MM.1S (cell line): Measurements from ENCODE around the gene CDK5RAP2.

Experiments used
- DNase-seq: peaks from one replicate; pipeline ENCODE4 v3.0.0-alpha.2; 2015
- H2AFZ ChIP-seq: fragments of 300-600 bp; sonication (generic); 2 replicates; pipeline ENCODE4 v1.6.0; 2016; ENCODE audit warnings: antibody characterized with exemption, low read length
- H3F3A ChIP-seq: fragments of 300-600 bp; sonication (generic); 2 replicates; pipeline ENCODE4 v1.6.1; 2016; ENCODE audit warnings: mild to moderate bottlenecking, antibody characterized with exemption, low read length, moderate library complexity, mixed read lengths; ENCODE audit not compliant: insufficient read depth
- H3K27ac ChIP-seq: fragments of 300-600 bp; sonication (generic); 2 replicates; pipeline ENCODE4 v1.5.1; 2016; ENCODE audit warnings: mild to moderate bottlenecking, low read length
- H3K27me3 ChIP-seq: fragments of 300-600 bp; sonication (generic); replicated peaks from 2 replicates; pipeline ENCODE4 v1.6.0; 2016; ENCODE audit warnings: low read length; ENCODE audit not compliant: insufficient read depth
- H3K36me3 ChIP-seq: fragments of 300-600 bp; sonication (generic); replicated peaks from 2 replicates; pipeline ENCODE4 v1.6.1; 2016; ENCODE audit warnings: mild to moderate bottlenecking, low read length, mixed read lengths; ENCODE audit not compliant: insufficient read depth
- H3K4me1 ChIP-seq: fragments of 300-600 bp; sonication (generic); 2 replicates; pipeline ENCODE4 v1.6.1; 2016; ENCODE audit warnings: low read length, mixed read lengths
- H3K4me2 ChIP-seq: fragments of 300-600 bp; sonication (generic); 2 replicates; pipeline ENCODE4 v1.6.0; 2016; ENCODE audit warnings: low read depth, low read length
- H3K4me3 ChIP-seq: fragments of 300-600 bp; sonication (generic); 2 replicates; pipeline ENCODE4 v1.5.1; 2016; ENCODE audit warnings: low read length, mixed read lengths
- H3K79me2 ChIP-seq: fragments of 300-600 bp; sonication (generic); 2 replicates; pipeline ENCODE4 v1.6.1; 2016; ENCODE audit warnings: mixed run types, low read length, mixed read lengths
- H3K9ac ChIP-seq: fragments of 300-600 bp; sonication (generic); 2 replicates; pipeline ENCODE4 v1.6.1; 2016; ENCODE audit warnings: low read length, mixed read lengths
- H3K9me2 ChIP-seq: fragments of 300-600 bp; sonication (generic); replicated peaks from 2 replicates; pipeline ENCODE4 v1.6.1; 2016; ENCODE audit warnings: mild to moderate bottlenecking, low read length, mixed read lengths; ENCODE audit not compliant: insufficient read depth
- H3K9me3 ChIP-seq: fragments of 300-600 bp; sonication (generic); replicated peaks from 2 replicates; pipeline ENCODE4 v1.6.1; 2016; ENCODE audit warnings: mild to moderate bottlenecking, low read length, mixed read lengths; ENCODE audit not compliant: insufficient read depth
- H4K20me1 ChIP-seq: fragments of 300-600 bp; sonication (generic); 2 replicates; pipeline ENCODE4 v1.6.1; 2016; ENCODE audit warnings: mild to moderate bottlenecking, low read length, moderate library complexity, mixed read lengths; ENCODE audit not compliant: insufficient read depth
- CTCF ChIP-seq: fragments of 300-600 bp; sonication (generic); IDR thresholded peaks from 2 replicates; pipeline ENCODE4 v1.5.1; 2016; ENCODE audit warnings: antibody characterized with exemption, low read length, mixed read lengths
- EZH2 ChIP-seq: fragments of 300-600 bp; sonication (generic); optimal IDR thresholded peaks from 2 replicates; pipeline ENCODE3; 2017; ENCODE audit warnings: low read depth, mild to moderate bottlenecking, antibody characterized with exemption, low read length, mixed read lengths
- EZH2phosphoT487 ChIP-seq: fragments of 300-600 bp; sonication (generic); IDR thresholded peaks from 2 replicates; pipeline ENCODE4 v1.6.1; 2018; ENCODE audit warnings: antibody characterized with exemption, low read length

CDK5RAP2 gene

DNA sequence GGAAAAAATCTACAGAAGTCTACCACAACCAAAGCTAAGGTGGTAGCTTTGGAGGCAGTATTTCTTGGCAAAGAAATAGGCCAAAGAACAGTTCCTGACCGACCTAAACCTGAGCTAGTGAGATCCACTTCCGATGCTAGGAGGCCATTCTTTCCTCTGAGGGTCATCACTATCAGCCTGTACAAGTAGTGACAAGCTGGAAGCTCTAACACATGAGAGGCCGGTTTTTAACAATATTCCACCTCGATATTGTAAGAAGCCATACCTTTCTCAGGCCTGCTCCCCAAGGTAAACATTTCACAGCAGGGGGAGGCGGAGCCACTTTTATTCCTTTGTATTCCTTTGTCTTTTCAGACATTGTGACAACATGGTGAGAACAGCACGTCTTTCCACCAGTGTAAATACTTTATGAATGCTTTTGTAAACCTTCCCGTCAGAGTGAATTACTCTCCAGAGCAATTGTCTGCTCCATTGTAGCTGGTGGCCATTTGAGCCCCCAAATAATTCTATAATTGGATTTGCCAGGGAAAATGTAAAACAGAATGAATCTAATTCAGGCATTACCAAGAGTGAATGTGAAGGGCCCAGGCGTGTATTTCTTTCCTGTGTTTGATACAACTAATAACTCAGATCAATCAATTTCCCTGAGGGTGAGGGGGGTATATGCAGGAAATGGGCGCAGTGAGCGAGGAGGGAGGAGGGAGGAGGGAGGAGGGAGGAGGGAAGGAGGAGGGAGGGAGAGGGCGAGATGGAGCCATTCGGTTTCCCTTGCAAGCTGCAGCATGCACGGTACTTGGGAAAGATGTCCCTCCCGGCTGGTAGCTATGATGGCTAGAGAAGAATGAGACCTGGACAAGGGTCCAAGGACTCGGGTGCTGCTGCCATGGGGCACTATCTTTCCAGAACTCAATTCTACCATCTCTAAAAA lies 166.6 kb downstream of the CDK5RAP2 start:
- H3F3A ChIP-seq = no peaks in the 10 kb centered on the region
- H2AFZ ChIP-seq = no peak overlapping the region
- no peaks in the 10 kb centered on the region for H4K20me1 ChIP-seq
- H3K9me2 ChIP-seq = no peaks in the 10 kb centered on the region
- no peaks in the 10 kb centered on the region for H3K79me2 ChIP-seq
- H3K9me3 ChIP-seq = no peaks in the 10 kb centered on the region
- no peaks in the 10 kb centered on the region for H3K4me1 ChIP-seq
- H3K4me3 ChIP-seq = no peak overlapping the region
- DNase-seq = no peak
- TF ChIP-seq CTCF (no peak), EZH2 (no peak), EZH2phosphoT487 (no peak)
- no peak overlapping the region for H3K4me2 ChIP-seq
- H3K27me3 ChIP-seq = no peaks in the 10 kb centered on the region
- 0 out of 2 replicates have a peak, but pooled peaks cover 10% of the 10 kb centered on the region for H3K36me3 ChIP-seq
- H3K27ac ChIP-seq = no peak overlapping the region
- H3K9ac ChIP-seq = no peak overlapping the region

DNA sequence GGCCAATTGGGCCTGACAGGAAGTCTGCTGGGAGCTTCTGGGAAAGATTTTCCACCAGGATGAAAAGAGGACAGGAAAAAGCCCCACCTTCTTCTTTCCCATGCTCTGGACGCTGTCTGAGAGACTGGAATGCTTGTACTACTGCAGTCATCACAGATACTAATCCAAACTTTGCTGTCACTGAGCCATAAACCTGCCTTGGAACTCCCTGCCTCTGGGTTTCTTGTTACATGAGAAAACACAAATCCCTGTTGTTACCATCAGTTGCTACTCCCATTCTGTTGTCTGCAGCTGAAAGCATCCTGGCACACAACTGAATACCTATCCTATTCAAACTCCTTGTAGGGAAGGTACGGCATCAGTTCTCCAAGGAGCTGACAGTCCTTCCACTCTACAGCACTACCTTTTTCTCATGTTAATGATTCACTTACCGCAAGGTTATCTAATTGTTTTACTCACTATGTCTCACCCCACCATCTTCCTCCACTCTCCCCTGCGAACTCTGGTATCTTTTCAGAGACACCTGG lies 167.5 kb downstream of the CDK5RAP2 start:
- no peaks in the 10 kb centered on the region for H3K27me3 ChIP-seq
- H3K4me1 ChIP-seq = no peaks in the 10 kb centered on the region
- H3K4me3 ChIP-seq = no peak overlapping the region
- no peaks in the 10 kb centered on the region for H3F3A ChIP-seq
- H3K27ac ChIP-seq = no peak overlapping the region
- no peaks in the 10 kb centered on the region for H4K20me1 ChIP-seq
- no peaks in the 10 kb centered on the region for H3K9me3 ChIP-seq
- peaks cover 10% of the 10 kb centered on the region; the same call in 1 of the 2 replicates for H3K36me3 ChIP-seq
- no peak overlapping the region for H3K4me2 ChIP-seq
- no peak for DNase-seq
- no peaks in the 10 kb centered on the region for H3K9me2 ChIP-seq
- no peak overlapping the region for H2AFZ ChIP-seq
- no peak overlapping the region for H3K9ac ChIP-seq
- TF ChIP-seq CTCF = no peak
- TF ChIP-seq EZH2 = no peak
- TF ChIP-seq EZH2phosphoT487 = no peak
- no peaks in the 10 kb centered on the region for H3K79me2 ChIP-seq

DNA sequence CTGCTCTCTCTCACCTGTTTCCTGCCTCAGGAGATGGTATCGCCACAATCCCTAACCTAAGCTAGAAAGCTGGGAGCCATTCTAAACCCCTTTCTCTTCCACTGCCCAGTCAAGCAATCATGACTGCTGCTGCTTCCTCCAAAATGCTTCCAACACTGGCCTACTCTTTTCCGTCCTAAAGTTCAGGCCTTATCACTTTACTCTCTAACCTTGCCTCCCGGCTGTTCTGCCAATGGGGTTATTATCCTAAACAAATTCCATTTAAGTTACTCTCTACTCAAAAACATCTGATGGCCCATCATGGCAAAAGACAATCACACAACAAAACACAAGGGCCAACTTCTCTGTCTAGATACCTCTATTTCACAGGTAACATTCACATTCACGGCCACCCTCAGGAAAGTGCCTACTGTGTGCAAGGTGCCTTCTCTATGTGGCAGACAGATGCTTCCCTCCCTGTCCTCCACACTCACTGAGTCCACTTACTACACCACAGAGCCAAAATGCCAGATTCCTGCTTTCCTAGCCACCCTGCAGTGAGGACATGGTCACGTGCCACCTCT lies 168.0 kb downstream of the CDK5RAP2 start:
- DNase-seq = no peak
- Histone ChIP-seq H3K4me2 (no peak overlapping the region), H2AFZ (no peak overlapping the region), H3K79me2 (no peaks in the 10 kb centered on the region), H3K9me3 (no peaks in the 10 kb centered on the region), H4K20me1 (no peaks in the 10 kb centered on the region), H3F3A (no peaks in the 10 kb centered on the region), H3K27ac (no peak overlapping the region), H3K27me3 (no peaks in the 10 kb centered on the region), H3K4me1 (no peaks in the 10 kb centered on the region), H3K4me3 (no peak overlapping the region), H3K36me3 (peaks cover 10% of the 10 kb centered on the region; the same call in 1 of the 2 replicates), H3K9ac (no peak overlapping the region), H3K9me2 (no peaks in the 10 kb centered on the region)
- TF ChIP-seq EZH2phosphoT487 = no peak
- no peak for TF ChIP-seq EZH2
